ENCODE measurements around the gene ALKBH7.

ALKBH7 gene

GRCh38 chr19:6409346-6409745, 36.8 kb downstream of the ALKBH7 start:
- TF ChIP-seq CTCF (IDR thresholded peaks at IDR 0.05; ENCODE audit: low read depth, low read length), result no peak
- DNase-seq (ENCODE audit: extremely low read depth, low read depth), result no peak

- TF ChIP-seq CTCF (IDR thresholded peaks at IDR 0.05; ENCODE audit: low read depth, low read length), result no peak
- no peak for DNase-seq (ENCODE audit: extremely low read depth, low read depth)
Observed at GRCh38 chr19:6412061-6412446, 39.5 kb downstream of the ALKBH7 start.

- DNase-seq (ENCODE audit: extremely low read depth, low read depth), result no peak
- peak; percentile 50 for TF ChIP-seq CTCF (IDR thresholded peaks at IDR 0.05; ENCODE audit: low read depth, low read length)
Observed at GRCh38 chr19:6412447-6413091, 40.0 kb downstream of the ALKBH7 start.

DNA sequence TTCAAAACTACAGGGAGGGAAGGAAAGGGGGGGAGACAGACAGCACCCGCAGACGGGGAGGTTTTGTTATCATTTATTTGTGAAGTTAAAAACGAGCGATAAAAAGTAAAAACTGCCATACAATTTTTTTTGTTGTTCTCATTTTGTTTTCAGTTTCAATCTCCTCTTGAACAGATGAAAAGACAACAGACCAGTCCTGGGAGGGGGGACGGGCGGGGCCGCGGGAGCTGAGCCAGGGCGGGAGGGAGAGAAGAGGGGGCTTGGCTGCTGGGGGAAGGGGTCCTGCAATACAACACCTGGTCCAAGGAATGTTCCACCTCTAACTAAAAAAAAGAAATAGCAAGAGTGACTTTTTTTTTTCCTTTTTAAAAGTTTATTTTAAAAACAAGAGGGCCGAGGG, 40.7 kb downstream of the ALKBH7 start:
- DNase-seq (ENCODE audit: extremely low read depth, low read depth), result no peak
- TF ChIP-seq CTCF (IDR thresholded peaks at IDR 0.05; ENCODE audit: low read depth, low read length), result no peak

DNA sequence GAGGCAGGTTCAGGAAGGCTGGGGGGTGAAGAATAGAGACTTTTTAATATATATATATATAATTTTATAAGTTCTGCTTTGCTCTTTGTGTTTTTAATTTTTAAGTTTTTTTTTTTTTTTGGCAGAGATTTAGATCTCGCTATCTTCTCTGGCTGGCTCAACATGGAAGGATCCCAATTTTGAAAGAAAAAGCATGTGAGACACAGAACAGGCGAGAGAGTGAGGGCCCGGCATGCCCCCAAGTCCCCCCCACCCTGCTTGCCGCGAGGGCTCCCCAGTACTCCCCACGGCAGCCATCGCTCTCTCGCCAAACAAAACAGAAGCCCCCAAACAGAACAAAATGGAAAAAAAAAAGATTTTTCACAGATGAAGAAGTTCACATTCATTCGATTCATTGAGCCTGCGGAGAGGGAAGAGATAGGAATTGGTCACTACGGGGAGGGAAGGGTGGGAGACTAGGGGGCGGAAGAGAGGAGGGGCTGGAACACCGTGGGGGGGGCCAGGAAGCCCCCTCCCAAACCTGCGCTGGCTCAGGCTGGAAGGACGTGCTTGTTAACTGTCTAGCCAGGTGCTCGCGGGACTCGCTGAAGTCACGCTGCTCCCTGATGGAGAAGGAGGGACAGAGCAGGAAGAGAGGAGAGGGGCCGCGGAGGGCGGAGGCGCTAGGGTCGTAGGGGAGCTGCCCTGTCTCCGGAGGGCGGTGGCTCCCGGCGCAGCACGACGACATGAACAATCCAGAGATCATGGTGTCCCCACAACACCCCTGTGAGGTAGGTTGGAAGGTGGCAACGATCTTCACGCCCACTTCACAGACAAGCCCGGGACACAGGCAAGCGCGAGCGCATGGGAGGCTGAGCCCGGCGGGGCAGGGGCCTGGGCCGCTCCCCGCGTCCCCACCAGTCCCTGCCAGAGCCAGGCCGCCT, 41.4 kb downstream of the ALKBH7 start:
- TF ChIP-seq CTCF (IDR thresholded peaks at IDR 0.05; ENCODE audit: low read depth, low read length), result no peak
- no peak for DNase-seq (ENCODE audit: extremely low read depth, low read depth)

- DNase-seq (ENCODE audit: extremely low read depth, low read depth), result no peak
- TF ChIP-seq CTCF (IDR thresholded peaks at IDR 0.05; ENCODE audit: low read depth, low read length), result no peak
Observed at GRCh38 chr19:6414793-6415590, 42.4 kb downstream of the ALKBH7 start.
